ENCODE results near the gene IQCH.

DNA sequence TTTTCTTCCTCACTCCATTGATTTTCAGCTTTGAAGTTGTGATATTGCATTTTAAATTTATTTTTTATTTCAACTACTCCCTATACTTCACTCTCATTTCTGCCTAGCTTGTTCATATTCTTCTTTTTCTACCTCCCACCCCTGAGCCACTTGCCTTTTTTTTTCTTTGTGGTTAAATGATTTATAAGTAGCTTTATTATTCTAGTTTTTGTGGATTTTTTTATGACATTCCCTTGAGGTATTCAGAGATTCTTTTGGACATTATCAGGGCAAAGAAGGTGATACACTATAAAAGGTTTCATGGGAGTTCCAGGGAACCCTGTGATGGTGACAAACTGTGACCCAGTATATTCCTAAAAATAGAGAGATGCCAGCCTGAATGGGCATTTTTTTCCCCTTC lies 269.6 kb downstream of the IQCH start:
- TF ChIP-seq, protein P1, sequence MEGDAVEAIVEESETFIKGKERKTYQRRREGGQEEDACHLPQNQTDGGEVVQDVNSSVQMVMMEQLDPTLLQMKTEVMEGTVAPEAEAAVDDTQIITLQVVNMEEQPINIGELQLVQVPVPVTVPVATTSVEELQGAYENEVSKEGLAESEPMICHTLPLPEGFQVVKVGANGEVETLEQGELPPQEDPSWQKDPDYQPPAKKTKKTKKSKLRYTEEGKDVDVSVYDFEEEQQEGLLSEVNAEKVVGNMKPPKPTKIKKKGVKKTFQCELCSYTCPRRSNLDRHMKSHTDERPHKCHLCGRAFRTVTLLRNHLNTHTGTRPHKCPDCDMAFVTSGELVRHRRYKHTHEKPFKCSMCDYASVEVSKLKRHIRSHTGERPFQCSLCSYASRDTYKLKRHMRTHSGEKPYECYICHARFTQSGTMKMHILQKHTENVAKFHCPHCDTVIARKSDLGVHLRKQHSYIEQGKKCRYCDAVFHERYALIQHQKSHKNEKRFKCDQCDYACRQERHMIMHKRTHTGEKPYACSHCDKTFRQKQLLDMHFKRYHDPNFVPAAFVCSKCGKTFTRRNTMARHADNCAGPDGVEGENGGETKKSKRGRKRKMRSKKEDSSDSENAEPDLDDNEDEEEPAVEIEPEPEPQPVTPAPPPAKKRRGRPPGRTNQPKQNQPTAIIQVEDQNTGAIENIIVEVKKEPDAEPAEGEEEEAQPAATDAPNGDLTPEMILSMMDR (conservative IDR thresholded peaks at IDR 0.05 in 1 of 2, IDR thresholded peaks at IDR 0.05 in 1 of 2; ENCODE audit: extremely low read depth in 1 of 2, insufficient read depth in 1 of 2, low read depth in 1 of 2, low read length in 2 of 2), result no peak
- no peak for TF ChIP-seq EZH2 (IDR thresholded peaks at IDR 0.05; ENCODE audit: borderline replicate concordance, low read length)

All from mammary epithelial cell (primary cell).